ENCODE data around the gene AP3S2. TPM values are rescaled to one million over a fixed set of nuclear protein-coding genes. Genes with fewer than 3 reads are reported as not detected.

AP3S2 gene
- total and polyA plus RNA-seq, 7 donors = 24.1 to 88.5 (median 33.5) TPM

DNA sequence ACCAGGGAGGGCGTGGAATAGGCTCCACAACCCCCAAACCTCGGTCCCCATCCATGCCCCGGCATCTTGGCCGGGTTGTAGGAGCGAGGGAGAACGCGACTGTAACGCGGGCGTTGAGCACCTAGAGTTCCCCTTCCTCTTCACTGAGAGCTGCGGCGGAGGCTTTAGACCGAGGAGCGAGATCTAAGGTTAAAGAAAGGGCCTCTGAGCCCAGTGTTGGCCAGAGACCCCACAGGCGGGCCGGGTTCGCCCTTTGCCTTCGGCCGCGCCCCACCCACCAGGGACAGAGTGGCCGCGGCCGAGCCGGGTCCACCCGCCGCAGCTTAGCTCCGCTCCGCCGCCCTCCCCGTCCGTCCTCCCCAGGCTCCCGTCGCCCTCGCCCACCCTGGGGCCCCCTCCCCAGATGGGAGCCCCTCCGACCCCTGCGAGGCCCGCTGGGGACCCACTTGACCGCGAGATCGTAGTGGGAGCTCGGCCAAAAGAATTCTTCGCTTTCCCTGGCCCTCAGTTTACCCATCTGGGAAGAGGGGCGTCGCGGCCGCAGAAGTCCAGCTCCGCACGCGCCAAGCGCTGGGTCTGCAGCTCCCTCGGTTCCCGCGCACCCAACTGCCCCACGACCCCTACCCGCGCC, 79.6 kb downstream of the AP3S2 start:
- Histone ChIP-seq H3K27ac (peak overlapping the region in 2 of 4 donors; percentile 55), H3K36me3 (no peaks in the 10 kb centered on the region), H3K4me1 (peaks cover 0 to 15% (median 11%) of the 10 kb centered on the region in 4 donors), H3K4me3 (peak overlapping the region; percentile 24 to 51 (median 43)), H3K27me3 (peaks cover 16 to 65% (median 43%) of the 10 kb centered on the region in 3 donors), H3K9me3 (peaks cover 0 to 9% (median 2%) of the 10 kb centered on the region in 4 donors)
- 19 to 55% methylated on average over 56 of the region's 56 CpGs for WGBS, 2 donors
- intact Hi-C loops (cut with DNase I) = no loop called here
- TF ChIP-seq POLR2AphosphoS5 (IDR thresholded peaks at IDR 0.05) (no peak), POLR2A (IDR thresholded peaks at IDR 0.05) (no peak), EP300 (IDR thresholded peaks at IDR 0.05) (no peak)
- TF ChIP-seq, protein P1, sequence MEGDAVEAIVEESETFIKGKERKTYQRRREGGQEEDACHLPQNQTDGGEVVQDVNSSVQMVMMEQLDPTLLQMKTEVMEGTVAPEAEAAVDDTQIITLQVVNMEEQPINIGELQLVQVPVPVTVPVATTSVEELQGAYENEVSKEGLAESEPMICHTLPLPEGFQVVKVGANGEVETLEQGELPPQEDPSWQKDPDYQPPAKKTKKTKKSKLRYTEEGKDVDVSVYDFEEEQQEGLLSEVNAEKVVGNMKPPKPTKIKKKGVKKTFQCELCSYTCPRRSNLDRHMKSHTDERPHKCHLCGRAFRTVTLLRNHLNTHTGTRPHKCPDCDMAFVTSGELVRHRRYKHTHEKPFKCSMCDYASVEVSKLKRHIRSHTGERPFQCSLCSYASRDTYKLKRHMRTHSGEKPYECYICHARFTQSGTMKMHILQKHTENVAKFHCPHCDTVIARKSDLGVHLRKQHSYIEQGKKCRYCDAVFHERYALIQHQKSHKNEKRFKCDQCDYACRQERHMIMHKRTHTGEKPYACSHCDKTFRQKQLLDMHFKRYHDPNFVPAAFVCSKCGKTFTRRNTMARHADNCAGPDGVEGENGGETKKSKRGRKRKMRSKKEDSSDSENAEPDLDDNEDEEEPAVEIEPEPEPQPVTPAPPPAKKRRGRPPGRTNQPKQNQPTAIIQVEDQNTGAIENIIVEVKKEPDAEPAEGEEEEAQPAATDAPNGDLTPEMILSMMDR (IDR thresholded peaks at IDR 0.05) = no peak
- DNase-seq = no peak

DNA sequence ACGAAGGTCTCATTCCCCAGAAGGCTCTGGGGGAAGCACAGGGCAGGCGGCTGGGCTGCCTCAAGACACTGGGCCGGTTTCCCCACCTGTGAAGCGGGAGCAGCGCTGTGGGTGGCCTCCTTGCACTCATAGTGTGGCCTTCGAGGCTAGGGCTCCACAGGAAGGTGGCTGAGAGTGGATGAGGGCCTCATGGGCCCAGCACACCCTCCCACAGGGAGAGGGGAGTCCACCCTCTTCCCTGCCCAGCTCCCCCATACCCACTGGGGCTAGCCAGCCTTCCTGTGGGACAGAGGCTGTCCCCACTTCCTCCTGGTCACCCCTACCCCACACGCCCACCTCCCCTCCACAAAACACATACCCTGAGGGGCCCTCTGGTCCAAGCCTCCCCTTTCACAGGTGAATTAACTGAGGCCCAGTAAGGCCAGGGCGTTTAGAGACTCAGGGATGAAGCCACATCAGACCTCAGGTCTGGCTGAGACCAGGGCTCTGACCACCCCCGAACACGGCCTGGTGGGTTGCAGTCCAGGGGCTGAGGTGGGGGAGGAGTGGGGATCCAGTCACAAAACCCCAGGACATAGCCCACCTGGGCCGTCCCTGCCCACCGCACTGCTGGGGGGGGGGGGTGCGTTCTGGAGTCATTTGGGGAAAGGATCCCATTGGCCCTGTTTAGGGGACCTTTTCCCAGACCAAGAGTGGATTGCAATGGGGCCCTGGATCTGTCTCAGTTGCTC, 80.2 kb downstream of the AP3S2 start:
- WGBS, 2 donors = 83 to 88% methylated on average over 13 of the region's 13 CpGs
- intact Hi-C loops (cut with DNase I) = no loop called here
- Histone ChIP-seq H3K27ac (peak overlapping the region in 2 of 4 donors; percentile 55), H3K4me3 (peak overlapping the region in 3 of 4 donors; percentile 36 to 51 (median 50)), H3K27me3 (peaks cover 16 to 58% (median 43%) of the 10 kb centered on the region in 3 donors), H3K4me1 (peaks cover 0 to 15% (median 11%) of the 10 kb centered on the region in 4 donors), H3K36me3 (no peaks in the 10 kb centered on the region), H3K9me3 (peaks cover 0 to 9% (median 2%) of the 10 kb centered on the region in 4 donors)
- no peak for DNase-seq
- TF ChIP-seq POLR2AphosphoS5 (IDR thresholded peaks at IDR 0.05) (no peak), EP300 (IDR thresholded peaks at IDR 0.05) (no peak), POLR2A (IDR thresholded peaks at IDR 0.05) (no peak)
- TF ChIP-seq, protein P1 (IDR thresholded peaks at IDR 0.05) = no peak

DNA sequence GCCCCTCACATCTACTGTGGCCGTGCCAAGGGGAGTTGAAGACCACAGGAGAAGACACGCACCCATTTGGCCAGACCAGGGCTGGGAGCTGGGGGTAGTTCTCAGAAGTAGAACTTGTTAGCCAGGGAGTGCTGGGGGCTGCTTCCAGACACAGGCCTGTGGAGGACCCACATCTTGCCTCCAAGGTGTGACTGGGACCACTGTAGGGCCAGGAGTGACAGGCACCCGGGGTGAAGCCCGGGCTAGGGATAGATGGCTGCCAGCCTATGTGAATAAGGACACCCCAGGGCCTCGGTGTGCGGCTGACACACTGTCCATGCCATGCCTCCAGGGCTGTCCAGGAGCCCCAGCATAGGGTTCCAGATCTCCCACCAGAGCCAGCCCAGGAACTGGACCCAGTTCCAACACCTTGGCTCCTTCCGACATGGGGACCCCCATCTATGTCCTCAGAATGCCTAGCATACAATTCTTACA, 80.9 kb downstream of the AP3S2 start:
- Histone ChIP-seq H3K27me3 (peaks cover 16 to 54% (median 43%) of the 10 kb centered on the region in 3 donors), H3K9me3 (peaks cover 0 to 9% (median 2%) of the 10 kb centered on the region in 4 donors), H3K27ac (peak overlapping the region in 1 of 4 donors; percentile 57), H3K4me3 (no peak overlapping the region), H3K36me3 (no peaks in the 10 kb centered on the region), H3K4me1 (peaks cover 0 to 15% (median 11%) of the 10 kb centered on the region in 4 donors)
- no peak for DNase-seq
- intact Hi-C loops (cut with DNase I) = no loop called here
- no peak for TF ChIP-seq EP300 (IDR thresholded peaks at IDR 0.05)
- TF ChIP-seq POLR2AphosphoS5 (IDR thresholded peaks at IDR 0.05) = no peak
- no peak for TF ChIP-seq POLR2A (IDR thresholded peaks at IDR 0.05)
- TF ChIP-seq, protein P1 (IDR thresholded peaks at IDR 0.05) = no peak
- WGBS, 2 donors = 96% methylated on average over 7 of the region's 7 CpGs

DNA sequence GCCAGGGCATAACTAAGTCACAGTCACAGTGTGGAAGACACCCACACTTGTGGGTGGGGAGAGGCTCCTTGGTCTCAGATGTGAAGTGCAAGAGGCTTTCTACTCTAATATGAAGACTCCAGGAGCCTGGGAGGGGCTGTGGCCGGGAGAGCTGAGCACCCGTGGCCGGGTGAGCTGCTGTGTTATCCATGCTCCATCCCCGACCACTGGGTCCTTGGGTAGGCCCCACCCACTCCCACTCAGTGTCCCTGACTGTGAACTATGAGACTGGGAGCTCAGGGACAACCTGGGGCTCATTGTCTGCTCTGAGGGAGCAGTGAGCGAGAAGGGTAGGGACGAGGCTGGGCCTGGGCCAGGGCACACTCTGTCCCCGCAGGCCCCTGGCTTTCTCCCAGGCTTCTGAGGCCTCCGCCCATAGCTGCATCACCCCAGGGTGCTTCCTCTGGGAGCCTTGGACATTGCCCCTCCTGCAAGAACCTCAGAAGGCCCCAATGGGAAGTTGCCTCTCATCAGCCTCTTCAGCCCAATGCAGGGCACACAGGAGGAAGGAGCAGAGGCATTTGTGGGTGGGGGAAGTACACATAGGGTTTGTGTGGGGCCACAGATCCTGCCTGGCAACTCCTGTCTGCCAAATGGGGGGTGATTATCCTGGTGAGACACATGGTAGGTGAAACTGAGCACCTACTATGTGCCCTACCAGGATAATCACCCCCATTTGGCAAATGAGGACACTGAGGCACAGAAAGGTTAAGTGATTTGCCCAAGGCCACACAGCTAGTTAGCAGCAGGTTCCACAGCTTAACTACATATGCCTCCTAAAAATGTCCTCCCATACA, 81.6 kb downstream of the AP3S2 start:
- Histone ChIP-seq H3K9me3 (peaks cover 0 to 9% (median 2%) of the 10 kb centered on the region in 4 donors), H3K4me3 (no peak overlapping the region), H3K36me3 (no peaks in the 10 kb centered on the region), H3K4me1 (peaks cover 0 to 15% (median 11%) of the 10 kb centered on the region in 4 donors), H3K27me3 (peaks cover 16 to 47% (median 39%) of the 10 kb centered on the region in 3 donors), H3K27ac (peak overlapping the region in 1 of 4 donors; percentile 57)
- 17 to 63% methylated on average over 8 of the region's 8 CpGs for WGBS, 2 donors
- intact Hi-C loops (cut with DNase I) = no loop called here
- TF ChIP-seq EP300 (IDR thresholded peaks at IDR 0.05) = no peak
- TF ChIP-seq, protein P1 (IDR thresholded peaks at IDR 0.05) = no peak
- TF ChIP-seq POLR2A (IDR thresholded peaks at IDR 0.05) = no peak
- peak in 3 of 4 donors; percentile 6 to 50 (median 11) for TF ChIP-seq POLR2AphosphoS5 (IDR thresholded peaks at IDR 0.05)
- DNase-seq = peak; percentile 83
